HG02840 (cell line): Measurements from ENCODE around the gene SEPTIN12.

Experiments
- ATAC-seq: cut with Tn5 transposase; IDR thresholded peaks from one replicate; pipeline ENCODE4 v1.9.1; 2021; ENCODE audit warnings: mild to moderate bottlenecking, moderate library complexity, moderate number of reproducible peaks; ENCODE audit not compliant: unreplicated experiment, low FRiP score

SEPTIN12 gene, protein sequence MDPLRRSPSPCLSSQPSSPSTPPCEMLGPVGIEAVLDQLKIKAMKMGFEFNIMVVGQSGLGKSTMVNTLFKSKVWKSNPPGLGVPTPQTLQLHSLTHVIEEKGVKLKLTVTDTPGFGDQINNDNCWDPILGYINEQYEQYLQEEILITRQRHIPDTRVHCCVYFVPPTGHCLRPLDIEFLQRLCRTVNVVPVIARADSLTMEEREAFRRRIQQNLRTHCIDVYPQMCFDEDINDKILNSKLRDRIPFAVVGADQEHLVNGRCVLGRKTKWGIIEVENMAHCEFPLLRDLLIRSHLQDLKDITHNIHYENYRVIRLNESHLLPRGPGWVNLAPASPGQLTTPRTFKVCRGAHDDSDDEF

DNA sequence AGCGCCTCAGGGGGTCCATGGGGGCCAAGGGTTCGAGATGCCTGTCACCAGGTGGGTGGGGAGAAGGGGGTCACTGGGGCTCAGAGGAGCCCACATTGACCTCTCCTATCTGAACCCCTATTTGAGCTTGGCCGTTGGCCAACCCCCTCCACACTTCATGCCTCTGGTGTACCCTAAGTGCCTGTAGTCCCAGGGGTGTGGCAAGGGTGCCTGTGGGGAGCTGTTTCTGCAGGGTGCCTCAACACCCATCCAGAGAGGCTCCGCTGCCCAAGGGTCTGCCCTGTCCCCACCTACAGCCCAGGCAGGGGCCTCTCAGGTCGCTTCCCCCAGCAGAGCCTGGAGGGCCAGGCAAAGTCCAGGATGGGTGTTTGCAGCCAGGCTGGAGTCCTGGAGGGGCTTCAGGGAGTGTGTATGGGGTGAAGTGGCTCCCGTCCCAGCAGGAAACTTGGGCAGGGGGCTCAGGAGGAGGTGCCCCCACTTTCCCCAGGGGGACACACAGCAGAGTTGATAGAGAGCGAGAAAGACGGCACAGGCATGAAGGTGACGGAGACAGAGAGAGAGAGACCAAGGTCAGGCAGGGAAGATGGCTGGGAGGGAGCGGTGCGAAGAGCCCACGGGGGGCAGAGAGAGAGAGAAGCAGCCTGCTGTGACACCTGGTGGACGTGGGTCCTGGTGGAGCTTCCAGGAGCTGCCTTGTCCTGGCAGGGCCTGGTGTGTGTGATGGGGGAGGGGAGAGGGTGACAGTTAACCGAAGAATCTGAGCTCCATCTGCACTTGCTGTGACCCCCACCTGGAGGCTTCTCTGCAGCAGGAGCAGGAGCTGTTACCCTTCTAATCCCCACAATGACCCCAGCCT lies at the start of gene SEPTIN12:
Gene SEPTIN12 (minus strand): TSS at position 719 of the 856 bp plus-strand sequence. CDS start 700 bp downstream, at position 19.
- ATAC-seq = no peak

DNA sequence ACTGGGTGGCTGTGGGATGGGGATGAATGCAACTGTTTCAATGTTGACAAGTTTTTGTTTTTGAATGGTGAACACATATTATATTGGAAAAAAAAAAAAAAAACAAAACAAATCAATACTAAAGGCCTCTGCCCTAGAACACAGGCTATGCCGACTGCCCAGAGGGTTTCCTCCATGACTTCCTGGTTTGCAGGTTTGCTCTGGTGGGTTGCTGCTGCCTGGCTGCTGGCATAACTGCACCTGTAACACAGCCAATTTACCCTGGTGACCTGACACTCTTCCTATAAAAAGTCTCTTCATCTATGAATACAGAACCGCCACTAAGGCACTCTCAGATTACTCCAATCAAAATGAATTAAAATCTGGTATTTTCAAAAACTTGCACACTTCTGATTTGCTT lies 48.6 kb upstream of the SEPTIN12 start:
- no peak for ATAC-seq

DNA sequence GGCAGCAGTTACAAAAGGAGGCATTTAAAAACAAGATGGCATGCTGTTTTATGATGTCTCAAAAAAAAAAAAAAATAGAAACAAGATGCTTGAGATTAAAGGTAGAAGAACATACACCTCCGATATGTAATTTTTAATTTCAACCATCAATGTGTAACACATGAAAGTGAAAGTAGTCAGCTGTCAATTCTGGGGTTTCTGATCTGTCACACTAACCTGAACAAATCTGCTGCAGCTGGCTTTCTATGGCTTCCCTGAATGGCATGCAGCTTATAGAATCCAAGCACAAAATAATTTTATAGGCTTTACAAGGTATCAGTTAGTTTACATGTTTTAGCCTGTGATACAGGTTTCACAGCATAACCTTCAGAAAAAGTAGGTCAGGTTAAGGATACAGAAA lies 45.4 kb upstream of the SEPTIN12 start:
- ATAC-seq = no peak

DNA sequence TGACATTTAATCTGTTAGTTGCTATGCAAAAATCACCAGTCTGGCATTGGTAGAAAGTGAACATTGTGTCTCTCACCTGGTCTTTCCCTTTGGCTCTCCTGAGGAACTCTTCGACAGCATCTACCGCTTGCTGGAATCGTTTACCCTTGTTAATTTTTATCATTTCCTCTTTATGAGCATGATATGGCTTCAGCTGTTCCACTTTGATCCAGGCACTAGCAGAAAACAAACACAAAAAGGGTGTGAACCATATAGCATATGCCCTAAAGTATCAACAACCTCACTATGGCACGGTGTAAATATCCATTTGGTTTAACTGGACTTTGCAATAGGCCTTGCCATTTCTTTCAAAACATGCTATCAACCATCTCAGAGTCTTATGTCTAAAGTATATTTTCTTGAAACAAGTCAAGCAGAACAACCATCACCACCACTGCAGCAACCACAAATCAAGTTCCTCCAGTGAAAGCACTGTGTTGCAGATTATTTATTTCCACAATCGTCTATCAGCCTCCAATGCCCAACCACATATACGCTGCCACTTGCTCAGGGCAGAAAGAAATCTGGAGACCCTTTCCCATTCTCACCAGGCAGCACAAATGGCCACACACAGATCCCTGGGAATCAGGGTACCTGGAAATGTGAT lies 44.7 kb upstream of the SEPTIN12 start:
- no peak for ATAC-seq

DNA sequence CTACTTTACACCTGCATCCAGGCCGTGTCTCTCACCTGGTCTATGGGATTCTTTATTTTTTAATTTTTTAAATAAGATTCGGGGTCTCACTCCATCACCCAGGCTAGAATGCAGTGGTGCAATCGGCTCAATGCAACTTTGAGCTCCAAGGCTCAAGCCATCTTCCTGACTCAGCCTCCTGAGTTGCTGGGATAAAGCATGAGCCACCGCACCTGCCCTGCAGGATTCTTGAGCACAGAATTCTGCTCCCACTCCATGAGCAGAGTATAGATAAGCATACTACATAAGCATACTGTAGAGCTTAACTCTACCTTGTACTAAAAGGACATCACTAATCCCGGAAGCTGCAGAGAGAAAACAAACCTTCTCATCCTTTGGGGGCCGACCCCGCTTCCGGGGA lies 43.5 kb upstream of the SEPTIN12 start:
- ATAC-seq = no peak

DNA sequence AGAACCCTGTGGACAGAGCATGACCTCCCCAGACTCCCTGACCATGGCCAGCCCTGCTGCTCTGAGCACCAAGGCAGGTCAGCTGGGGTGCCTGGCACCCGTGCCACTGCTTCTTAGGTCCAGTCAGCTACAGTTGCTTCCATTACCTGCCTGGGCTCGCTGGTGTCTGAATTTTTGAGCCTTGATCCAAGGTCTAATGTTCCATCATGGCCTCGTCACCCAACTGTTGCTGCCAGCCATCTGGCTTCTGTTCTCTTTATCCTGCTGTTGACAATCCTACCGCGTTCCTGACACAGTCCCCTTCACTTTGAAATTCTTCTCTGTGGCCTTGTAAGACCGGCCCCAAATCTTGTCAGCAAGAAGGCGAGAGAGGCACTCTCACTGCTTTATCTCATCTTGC lies 42.3 kb upstream of the SEPTIN12 start:
- no peak for ATAC-seq

DNA sequence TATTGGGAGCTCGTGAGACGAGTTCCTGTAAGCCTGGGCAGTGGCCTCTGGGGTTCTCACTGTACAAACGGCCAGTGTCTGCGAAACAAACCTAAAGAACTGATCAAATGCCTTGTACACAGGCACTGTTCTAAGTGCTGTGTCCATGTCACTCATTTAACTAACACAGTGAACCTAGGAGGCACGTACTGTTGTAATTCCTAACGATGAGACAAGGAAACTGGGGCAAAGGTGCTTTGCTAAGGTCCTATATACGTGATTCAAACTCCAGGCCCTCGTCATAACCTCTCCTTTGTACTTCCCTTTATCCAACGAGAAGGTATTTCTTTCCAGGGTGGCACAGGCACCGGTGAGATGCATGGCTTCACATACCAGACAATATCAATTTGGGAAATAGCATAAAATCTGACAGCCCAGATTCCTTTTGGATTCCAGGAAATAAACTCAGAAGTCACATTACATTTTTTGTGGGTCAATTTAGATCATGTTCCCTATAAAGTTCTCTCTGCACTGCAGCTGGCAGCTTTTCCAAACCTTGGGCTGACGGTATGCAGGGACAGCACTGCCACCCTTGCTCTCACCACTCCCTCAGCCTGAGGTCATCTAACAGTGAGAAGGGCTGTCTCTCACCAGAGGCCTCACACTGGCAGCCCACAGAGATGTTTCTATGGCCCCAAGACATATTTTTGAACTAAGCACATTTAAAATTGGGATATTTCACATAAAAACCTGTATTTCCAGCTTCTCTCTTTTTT lies 40.6 kb upstream of the SEPTIN12 start:
- ATAC-seq = no peak

DNA sequence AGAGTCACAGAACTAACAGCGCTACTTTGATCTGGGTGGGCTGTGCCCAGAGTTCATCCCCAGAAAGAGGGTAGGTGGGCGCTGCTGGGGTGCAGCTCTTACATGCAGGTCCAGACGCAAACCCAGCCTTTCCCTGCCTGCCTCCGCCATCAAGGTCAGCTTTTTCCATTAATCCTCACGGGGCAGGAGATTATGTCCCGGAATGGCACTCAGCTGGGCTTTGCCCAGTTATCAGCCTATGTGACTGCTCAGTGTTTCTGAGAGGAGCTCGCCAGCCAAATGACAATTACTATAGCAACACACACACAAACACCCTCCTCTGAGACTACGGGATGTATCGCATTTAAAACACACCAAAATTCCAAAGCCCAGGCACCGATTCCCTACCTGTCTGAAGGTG lies 38.8 kb upstream of the SEPTIN12 start:
- no peak for ATAC-seq

DNA sequence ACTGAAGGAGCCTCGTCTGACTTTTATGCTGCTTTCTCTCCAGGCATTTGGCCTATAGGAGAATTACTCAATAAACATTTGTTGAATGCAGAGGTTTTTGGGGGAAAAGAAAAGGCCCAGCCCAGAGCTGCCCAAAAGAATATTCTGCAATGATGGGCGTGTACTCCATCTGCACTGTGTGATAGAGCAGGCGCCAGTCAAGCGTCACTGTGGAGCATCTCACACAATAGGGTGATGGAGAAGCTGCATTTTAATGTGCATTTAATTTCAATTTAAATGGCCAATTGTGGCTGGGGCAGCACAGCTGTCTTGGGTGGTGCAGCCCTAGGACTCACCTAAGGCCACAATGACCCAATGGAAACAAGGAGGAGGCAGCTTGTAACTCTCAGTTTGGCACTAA lies 38.4 kb upstream of the SEPTIN12 start:
- no peak for ATAC-seq

DNA sequence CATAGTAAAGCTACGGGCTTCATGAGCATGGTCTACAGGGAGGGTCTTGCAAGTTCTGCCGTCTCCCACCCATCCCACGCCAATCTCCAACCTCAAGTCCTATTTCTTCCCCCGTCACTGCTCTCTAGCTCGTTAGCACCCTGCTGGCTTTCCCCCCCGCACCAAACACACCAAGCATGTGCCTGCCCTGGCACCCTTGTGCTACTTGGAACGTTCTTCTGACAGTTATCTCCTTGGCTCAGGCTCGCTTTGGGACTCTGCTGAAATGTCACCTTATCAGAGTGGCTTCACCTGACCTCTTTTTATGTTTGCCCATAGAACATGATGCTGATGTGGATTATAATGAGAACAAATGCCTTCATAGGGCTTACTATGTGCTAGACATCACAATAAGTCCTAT lies 37.1 kb upstream of the SEPTIN12 start:
- ATAC-seq = no peak

DNA sequence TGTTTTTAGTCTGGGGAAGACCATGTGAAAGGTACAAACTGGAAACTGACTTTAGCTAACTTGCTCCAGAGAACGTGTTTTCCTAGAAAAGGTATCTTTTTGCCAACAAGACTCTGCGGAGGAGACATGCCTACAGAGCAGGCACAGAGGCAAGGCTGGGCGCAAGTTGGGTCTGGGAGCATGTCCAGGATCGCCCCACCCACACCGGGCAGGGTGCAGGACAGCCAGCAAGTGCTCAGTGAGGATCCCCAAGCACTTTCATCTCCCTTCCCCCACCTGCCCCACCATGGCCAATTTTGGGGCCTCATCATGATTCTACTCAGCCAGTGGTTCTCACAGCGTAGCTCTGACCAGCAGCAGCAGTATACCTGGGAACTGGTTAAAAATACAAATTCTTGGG lies 32.5 kb upstream of the SEPTIN12 start:
- ATAC-seq = no peak

DNA sequence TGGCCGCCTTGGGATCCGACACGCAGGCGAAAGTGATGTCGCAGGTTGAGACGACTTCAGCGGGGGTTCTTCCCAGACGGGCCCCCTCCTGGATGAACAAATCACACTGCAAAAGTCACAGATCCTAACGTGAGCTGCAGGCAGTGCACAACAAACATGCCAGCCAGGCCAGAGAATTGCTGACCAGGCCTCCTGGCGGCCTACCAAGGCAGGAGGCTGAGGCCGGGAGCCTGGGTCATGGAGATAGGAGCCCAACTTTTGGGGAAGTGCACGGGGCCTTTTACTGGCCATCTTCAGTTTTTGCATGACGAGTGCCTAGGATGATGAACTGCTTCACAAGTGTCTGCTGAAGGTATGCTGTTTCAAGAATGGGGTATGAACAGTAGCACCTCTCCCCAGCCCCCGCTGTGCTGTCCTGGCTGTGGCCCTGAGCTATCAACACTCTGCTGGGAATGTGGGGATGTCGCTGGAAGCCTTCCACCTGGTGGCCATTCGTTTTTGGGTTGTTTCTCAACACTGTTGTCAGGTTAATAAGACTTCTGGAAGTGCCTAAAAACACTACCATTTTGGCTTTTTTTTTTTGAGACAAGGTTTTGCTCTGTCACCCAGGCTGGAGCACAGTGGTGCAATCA lies 26.5 kb upstream of the SEPTIN12 start:
- no peak for ATAC-seq

DNA sequence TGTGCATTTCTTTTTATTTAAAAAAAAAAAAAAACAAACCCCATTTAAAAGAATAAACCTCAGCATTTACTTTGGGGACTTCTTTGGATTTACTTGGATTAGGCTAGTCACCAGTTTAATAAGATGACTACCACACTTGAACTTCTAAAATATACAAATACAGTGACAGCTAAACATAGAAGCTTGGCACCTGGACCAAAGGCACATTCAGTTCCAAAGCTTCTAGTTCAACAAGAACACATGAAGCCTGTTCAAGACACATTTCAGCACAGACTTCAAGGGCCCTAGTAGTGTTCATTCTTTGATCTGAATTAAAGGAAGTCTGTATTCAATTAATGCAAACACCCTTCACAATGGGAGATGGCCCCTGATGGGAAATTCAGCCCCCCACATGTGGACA lies 25.9 kb upstream of the SEPTIN12 start:
- ATAC-seq = no peak

DNA sequence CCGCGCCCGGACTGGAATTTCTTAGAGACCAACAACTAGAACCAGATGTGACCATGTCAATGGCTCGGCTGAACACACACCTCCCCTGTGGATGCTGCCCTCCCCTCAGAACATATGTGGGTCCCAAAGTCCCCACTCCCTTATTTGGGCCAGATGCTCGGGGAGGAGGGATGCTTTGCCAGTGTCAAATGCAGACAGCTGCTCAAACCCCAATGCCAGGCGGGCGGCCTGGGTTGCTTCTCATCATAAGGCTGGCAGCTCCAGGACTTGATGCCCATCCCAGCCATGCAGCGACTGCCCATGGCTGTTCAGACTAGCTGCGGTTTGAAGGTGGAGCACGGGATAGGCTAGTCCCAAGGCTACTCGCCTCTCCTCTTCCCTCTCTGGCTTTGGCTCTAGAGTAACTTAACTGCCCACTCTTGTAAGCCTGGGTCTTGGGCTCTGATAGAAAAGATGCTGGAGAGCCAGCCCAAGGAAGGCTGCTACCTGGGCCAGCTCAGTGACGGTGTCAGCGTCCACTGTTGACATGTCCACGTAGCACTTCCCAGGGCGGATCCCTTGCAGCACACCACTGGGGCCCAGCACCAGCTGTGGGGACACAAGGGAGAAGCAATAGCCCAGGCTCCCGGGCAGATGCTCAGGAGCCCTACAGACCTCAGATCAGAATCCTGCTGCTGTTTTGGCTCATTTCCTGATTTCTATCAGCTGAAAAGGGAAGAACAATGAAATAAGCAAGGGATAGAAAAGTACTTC lies 25.3 kb upstream of the SEPTIN12 start:
- no peak for ATAC-seq

DNA sequence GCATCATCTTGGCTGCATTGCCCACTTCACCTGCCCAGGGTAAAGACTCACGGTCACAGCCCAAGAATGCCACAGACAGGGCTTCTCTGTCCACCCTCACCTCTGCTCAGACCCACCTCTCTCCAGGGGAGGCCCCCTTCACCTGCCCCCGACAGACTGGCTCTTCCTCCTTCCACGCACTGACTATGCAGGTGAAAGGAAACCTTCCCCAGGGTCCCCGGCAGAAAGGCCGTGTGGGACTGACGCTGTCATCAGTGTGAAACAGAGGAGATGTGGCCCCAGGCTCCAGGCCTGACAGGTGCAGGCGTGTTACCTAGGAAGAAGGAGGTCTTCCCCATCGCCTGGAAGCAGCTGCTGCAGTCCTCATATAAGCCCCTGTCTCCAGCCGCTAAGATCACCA lies 23.6 kb upstream of the SEPTIN12 start:
- no peak for ATAC-seq

DNA sequence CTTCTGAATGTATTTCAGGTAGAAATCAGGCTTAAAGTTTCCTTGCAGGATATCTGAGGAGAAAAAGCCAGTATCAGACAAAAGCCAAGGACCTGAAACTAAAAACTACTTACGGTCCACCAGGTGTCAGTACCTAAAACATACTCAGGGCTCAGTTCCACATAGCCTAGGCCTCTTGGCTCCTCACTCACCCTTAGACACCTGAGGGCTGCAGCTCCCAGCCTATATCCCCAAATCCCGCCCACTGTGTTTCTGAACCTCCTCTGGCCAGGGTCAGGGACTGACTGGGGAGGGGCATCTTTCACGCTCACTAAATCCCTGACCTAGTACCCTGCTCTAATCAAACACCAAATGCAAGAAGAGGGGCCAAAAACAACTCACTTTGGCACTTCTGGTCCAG lies 23.1 kb upstream of the SEPTIN12 start:
- no peak for ATAC-seq

DNA sequence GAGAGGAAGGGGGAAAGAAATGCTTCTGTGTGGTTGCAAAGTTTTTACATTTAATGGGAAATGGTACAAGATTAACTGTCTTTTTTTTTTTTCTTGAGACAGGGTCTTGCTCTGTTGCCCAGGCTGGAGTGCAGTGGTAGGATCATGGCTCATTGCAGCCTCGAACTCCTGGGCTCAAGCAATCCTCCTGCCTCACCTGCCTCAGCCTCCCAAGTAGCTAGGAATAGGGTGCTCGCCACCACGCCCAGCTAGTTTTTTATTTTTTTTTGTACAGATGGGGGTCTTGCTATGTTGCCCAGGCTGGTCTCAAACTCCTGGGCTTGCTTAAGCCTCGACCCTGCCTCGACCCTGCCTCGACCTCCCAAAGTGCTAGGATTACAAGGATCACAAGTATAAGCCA lies 18.1 kb upstream of the SEPTIN12 start:
- no peak for ATAC-seq

DNA sequence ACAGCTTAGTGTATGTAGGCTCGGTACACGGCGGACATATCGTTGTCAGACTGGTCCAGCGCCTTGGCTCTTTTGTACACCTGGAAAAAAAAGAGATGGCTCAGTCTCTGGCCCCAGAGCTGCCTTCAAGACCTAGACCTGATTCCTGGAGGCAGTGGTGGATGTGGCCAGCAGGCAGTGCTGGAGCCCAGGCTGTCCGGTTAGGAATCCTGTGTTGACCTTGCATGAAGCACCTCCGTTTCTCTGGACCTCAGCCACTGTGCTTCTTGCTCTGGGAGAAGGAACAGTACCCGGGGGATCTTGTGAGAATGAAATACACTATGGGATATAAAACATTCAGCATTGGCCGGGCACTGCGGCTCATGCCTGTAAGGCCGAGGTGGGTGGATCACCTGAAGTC lies 17.1 kb upstream of the SEPTIN12 start:
- no peak for ATAC-seq
